AG04450 (cell line): ENCODE data around the gene CCT6A. TPM values are rescaled to one million over a fixed set of nuclear protein-coding genes. Genes with fewer than 3 reads are reported as not detected.
A peak's percentile ranks its signal among the peaks of the same experiment; 100 is the strongest.
"Not testable (repeated sequence)": the region's sequence is repeated elsewhere in the genome, so short reads cannot be mapped to it uniquely, and the experiment has no call there.

Source experiments
- CTCF ChIA-PET: fragments of 300-600, 350-600 bp; formaldehyde crosslinking; extraction: SDS; loops from one replicate; lab custom pipeline; 2022; ENCODE audit warnings: antibody characterized with exemption, inconsistent platforms; lab: Charles Lee
- POLR2A ChIA-PET: fragments of 350-600 bp; formaldehyde crosslinking; extraction: SDS; loops from one replicate; lab custom pipeline; 2021; ENCODE audit warnings: antibody characterized with exemption, inconsistent platforms; lab: Yijun Ruan, JAX
- DNase-seq: peaks from one replicate; pipeline ENCODE4 v3.0.0-alpha.2; 2011; ENCODE audit warnings: low read depth, low spot score
- H3K27ac ChIP-seq: one replicate; pipeline ENCODE4 v1.5.1; 2012; ENCODE audit warnings: low read depth, low read length, control low read depth
- H3K27me3 ChIP-seq: one replicate; pipeline ENCODE4 v1.6.0; 2012; ENCODE audit warnings: low read length; ENCODE audit not compliant: control insufficient read depth, insufficient read depth
- H3K4me3 ChIP-seq: 2 replicates; pipeline ENCODE4 v1.5.1; 2011; ENCODE audit warnings: mild to moderate bottlenecking, low read depth, low read length, control low read depth
- H3K9me3 ChIP-seq: 2 replicates; pipeline ENCODE4 v1.5.1; 2012; ENCODE audit warnings: low read length; ENCODE audit not compliant: control insufficient read depth, insufficient read depth
- CTCF ChIP-seq: IDR thresholded peaks from 2 replicates; pipeline ENCODE4 v1.5.1; 2011; ENCODE audit warnings: low read depth, low read length, control low read depth, inconsistent platforms
- polyA plus RNA-seq: library from polyadenylated mRNA; depleted of rRNA; stranded (reverse); fragments of >200 nt; gene quantifications from 2 replicates; pipeline ENCODE4 v1.2.3, GENCODE V29; 2011

CCT6A gene
- polyA plus RNA-seq, 1 experiment, result 302 TPM

GRCh38 chr7:56079450-56080185, 28.1 kb downstream of the CCT6A start:
- CTCF ChIA-PET, result interaction anchor here (0.5 to 2.5 kb wide), 10 partner anchors 13 to 83 kb away, joined by 4 to 23 read pairs (median 5); partner anchors contain the start of genes PHKG1 and PSPH
- no peaks in the 10 kb centered on the region for H3K27me3 ChIP-seq

GRCh38 chr7:56080726-56081435, 29.3 kb downstream of the CCT6A start:
- H3K27me3 ChIP-seq, H3K4me3 ChIP-seq, H3K9me3 ChIP-seq, POLR2A ChIA-PET, DNase-seq, H3K27ac ChIP-seq: not testable (repeated sequence)
- CTCF ChIA-PET, result interaction anchor here (0.7 to 2.2 kb wide), 4 partner anchors 15 to 439 kb away, joined by 4 to 6 read pairs (median 5); no protein-coding TSS in a partner anchor

More at GRCh38 chr7:56079450-56080185, 28.1 kb downstream of the CCT6A start:
- H3K9me3 ChIP-seq, result no peaks in the 10 kb centered on the region
- peak overlapping the region; percentile 31 for H3K27ac ChIP-seq
- H3K4me3 ChIP-seq, result no peak overlapping the region
- no peak for DNase-seq
- peak; percentile 89 for TF ChIP-seq CTCF
- POLR2A ChIA-PET, result interaction anchor here (0.6 to 0.7 kb wide), 2 partner anchors 22 to 27 kb away, joined by 3 to 6 read pairs; partner anchors contain the start of gene CHCHD2

GRCh38 chr7:56081626-56082340, 30.2 kb downstream of the CCT6A start:
- Histone ChIP-seq H3K27ac (no peak overlapping the region), H3K4me3 (no peak overlapping the region), H3K27me3 (no peaks in the 10 kb centered on the region), H3K9me3 (no peaks in the 10 kb centered on the region)
- ChIA-PET POLR2A (no interaction called here), CTCF (interaction anchor here (2.0 kb wide), 1 partner anchor 8 kb away, joined by 23 read pairs; no protein-coding TSS in a partner anchor)
- no peak for TF ChIP-seq CTCF
- no peak for DNase-seq

- Histone ChIP-seq H3K27ac (no peak overlapping the region), H3K4me3 (no peak overlapping the region), H3K9me3 (no peaks in the 10 kb centered on the region), H3K27me3 (no peaks in the 10 kb centered on the region)
- CTCF ChIA-PET, result interaction anchor here (1.1 to 2.0 kb wide), 2 partner anchors 9 to 10 kb away, joined by 3 to 23 read pairs; no protein-coding TSS in a partner anchor
- no peak for TF ChIP-seq CTCF
- DNase-seq, result no peak
- POLR2A ChIA-PET, result interaction anchor here (0.7 to 0.9 kb wide), 2 partner anchors 10 to 1324 kb away, joined by 3 read pairs; partner anchors contain the start of gene PHKG1
These were observed 31.7 kb downstream of the CCT6A start for GRCh38 chr7:56083150-56083785.

- DNase-seq, result no peak
- ChIA-PET POLR2A (no interaction called here), CTCF (no interaction called here)
- no peak overlapping the region for H3K27ac ChIP-seq
- H3K9me3 ChIP-seq, result no peaks in the 10 kb centered on the region
- no peak for TF ChIP-seq CTCF
- no peaks in the 10 kb centered on the region for H3K27me3 ChIP-seq
- H3K4me3 ChIP-seq, result no peak overlapping the region
These were observed 35.2 kb downstream of the CCT6A start for GRCh38 chr7:56086761-56087160.
